Thymus (tissue), 11 donors: ENCODE measurements around the gene FBXO7. TPM values are rescaled to one million over a fixed set of nuclear protein-coding genes. Genes with fewer than 3 reads are reported as not detected.

Experiments
- DNase-seq, 9 donors: peaks; one replicate each; pipeline ENCODE4 v3.0.0-alpha.2; 2013; ENCODE audit warnings: low spot score in 9 of 9, low read depth in 6 of 9, missing footprints in 1 of 9
- H3K27ac ChIP-seq, 2 donors: one replicate each; pipeline ENCODE4 v1.5.1; 2013; ENCODE audit warnings: control low read depth in 1 of 2, low read depth in 1 of 2, low read length in 1 of 2, mild to moderate bottlenecking in 1 of 2, moderate library complexity in 1 of 2
- H3K27me3 ChIP-seq, 2 donors: one replicate each; pipeline ENCODE4 v1.5.1; 2013; ENCODE audit warnings: low read length in 1 of 2; ENCODE audit not compliant: control insufficient read depth in 2 of 2, insufficient read depth in 1 of 2
- H3K36me3 ChIP-seq, 2 donors: one replicate each; pipeline ENCODE4 v1.5.1; 2013; ENCODE audit warnings: low read length in 1 of 2, mild to moderate bottlenecking in 1 of 2, moderate library complexity in 1 of 2; ENCODE audit not compliant: control insufficient read depth in 2 of 2, insufficient read depth in 2 of 2
- H3K4me1 ChIP-seq, 2 donors: one replicate each; pipeline ENCODE4 v1.5.1; 2013; ENCODE audit warnings: low read length in 2 of 2; ENCODE audit not compliant: control insufficient read depth in 2 of 2, insufficient read depth in 2 of 2
- H3K4me3 ChIP-seq, 2 donors: one replicate each; pipeline ENCODE4 v1.5.1; 2013; ENCODE audit warnings: low read length in 2 of 2, control low read depth in 1 of 2, mild to moderate bottlenecking in 1 of 2
- H3K9me3 ChIP-seq, 2 donors: one replicate each; pipeline ENCODE4 v1.5.1; 2013; ENCODE audit warnings: low read length in 1 of 2, mild to moderate bottlenecking in 1 of 2; ENCODE audit not compliant: control insufficient read depth in 2 of 2, insufficient read depth in 1 of 2
- WGBS: extraction: QIAGEN DNeasy Blood & Tissue Kit; methylation state at CpG from one replicate; pipeline ENCODE4 v1.1.7; 2013; 5-methylcytosine and 5-hydroxymethylcytosine counted together
- polyA plus RNA-seq: library from polyadenylated mRNA; stranded (reverse); fragments of 200-250 nt; gene quantifications from one replicate; pipeline ENCODE4 v1.2.3, GENCODE V29; 2013
- total RNA-seq: library from RNA; stranded (reverse); fragments of 120-200 nt; gene quantifications from one replicate; pipeline ENCODE4 v1.2.4, GENCODE V29; 2013
- donor health status: healthy.

The FBXO7 gene
- total and polyA plus RNA-seq, 2 donors = 100 to 101 TPM

DNA sequence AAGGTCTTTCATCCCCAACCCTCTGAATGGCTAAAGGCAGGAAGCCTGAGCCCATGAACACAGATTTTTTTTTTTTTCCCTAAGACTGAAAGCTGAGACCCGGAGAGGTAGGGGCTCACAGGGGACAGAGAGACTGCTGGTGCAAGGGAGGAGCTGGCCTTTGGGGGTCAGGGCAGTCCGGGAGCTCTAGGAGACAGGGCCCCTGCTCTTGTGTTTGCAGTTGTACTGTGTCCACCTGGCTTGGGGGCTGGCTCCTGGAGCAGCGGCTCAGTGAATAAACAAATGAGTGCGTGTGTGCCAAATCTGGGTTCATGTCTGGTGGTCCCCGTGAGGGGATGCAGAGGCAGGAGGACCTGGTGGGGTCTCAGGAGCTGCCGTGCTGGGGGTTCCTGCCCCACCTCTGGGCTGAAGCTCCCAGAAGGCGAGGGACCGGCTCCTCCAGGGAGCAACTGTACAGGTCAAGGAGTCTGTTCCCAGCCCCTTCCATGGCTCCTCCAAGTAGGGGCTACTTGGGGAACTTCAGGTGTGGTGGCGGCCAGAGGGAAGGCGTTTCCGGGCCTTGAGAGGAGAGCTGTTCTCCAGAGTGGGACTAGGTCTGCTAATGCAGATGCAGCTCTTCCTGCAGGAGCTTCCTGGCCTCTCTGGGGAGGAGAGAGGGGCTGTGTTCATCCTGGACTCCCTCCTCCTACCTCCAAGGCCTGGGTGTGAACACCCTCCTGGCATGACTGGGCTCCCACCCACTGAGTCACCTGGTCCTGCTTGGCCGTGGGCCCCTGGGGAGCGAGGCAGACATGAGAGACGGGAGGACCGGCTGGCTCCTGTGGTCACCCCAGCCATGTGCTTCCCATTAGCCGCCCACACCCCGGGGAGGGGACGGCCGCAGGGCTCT is 57.6 kb downstream of the FBXO7 start:
- WGBS = 92% methylated on average over 19 of the region's 19 CpGs
- no peaks in the 10 kb centered on the region for H3K27me3 ChIP-seq
- DNase-seq = no peak
- H3K27ac ChIP-seq = peak overlapping the region in 1 of 2 donors; percentile 1
- peaks cover 0 to 2% of the 10 kb centered on the region in 2 donors for H3K4me1 ChIP-seq
- no peak overlapping the region for H3K4me3 ChIP-seq
- H3K9me3 ChIP-seq = peaks cover 0 to 4% of the 10 kb centered on the region in 2 donors
- no peaks in the 10 kb centered on the region for H3K36me3 ChIP-seq

DNA sequence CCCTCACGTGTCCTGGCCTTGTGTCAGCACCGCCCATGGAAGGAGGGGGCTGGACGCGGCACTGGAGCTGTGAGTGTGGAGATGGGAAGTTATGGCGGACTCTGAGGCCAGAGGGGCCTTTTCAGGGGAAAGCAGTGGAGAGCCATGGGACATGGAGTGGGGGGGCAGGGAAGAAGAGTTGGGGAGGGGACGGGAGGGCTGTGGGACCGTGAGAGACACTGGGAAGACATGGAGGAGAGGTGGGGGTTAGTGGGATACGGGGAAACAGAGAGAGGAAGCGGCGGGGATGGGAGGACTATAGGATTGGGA is 58.2 kb downstream of the FBXO7 start:
- peaks cover 0 to 2% of the 10 kb centered on the region in 2 donors for H3K4me1 ChIP-seq
- H3K27ac ChIP-seq = no peak overlapping the region
- peaks cover 0 to 4% of the 10 kb centered on the region in 2 donors for H3K9me3 ChIP-seq
- 91% methylated on average over 10 of the region's 10 CpGs for WGBS
- no peak for DNase-seq
- no peaks in the 10 kb centered on the region for H3K36me3 ChIP-seq
- no peaks in the 10 kb centered on the region for H3K27me3 ChIP-seq
- H3K4me3 ChIP-seq = no peak overlapping the region

DNA sequence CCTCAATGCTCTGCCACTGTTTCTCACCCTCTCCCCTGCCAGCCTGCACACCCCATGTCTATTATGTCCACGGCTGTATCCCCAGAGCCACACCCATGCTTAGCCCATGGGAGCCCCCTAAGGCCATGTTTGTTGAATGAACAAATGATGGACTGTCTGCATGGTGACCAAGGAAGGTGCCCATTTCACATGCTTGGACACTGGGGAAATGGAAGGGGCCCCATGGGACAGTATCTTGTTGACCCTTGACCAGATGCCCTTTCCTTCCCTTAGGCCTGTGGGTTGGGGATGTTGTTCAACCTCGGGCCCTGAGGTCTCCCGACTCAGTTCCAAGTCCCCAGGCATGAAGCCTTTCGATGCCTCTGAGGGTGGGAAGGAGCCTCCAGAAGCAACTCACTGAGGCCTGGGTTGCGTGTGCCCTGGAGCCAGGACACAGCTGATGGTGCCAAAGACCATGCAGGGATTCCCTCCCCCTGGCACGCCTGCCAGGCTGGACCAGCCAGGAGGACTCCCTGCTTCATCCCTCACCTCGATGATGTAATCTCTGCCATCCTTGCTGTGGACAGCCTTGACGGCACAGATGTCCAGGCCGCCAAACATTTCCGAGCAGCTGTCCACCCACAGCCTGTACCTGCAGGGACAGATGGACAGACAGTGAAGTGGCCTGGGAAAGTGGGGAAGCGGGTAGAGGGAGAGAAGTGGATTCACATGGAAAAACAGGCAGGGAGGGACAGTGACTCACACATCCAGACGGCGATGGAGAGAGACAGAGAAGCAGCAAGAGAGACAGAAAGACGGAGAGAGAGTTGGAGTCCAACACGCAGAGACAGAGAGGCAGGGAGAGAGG is 58.9 kb downstream of the FBXO7 start:
- 96% methylated on average over 15 of the region's 15 CpGs for WGBS
- Histone ChIP-seq H3K27ac (no peak overlapping the region), H3K4me3 (no peak overlapping the region), H3K36me3 (no peaks in the 10 kb centered on the region), H3K9me3 (peaks cover 0 to 4% of the 10 kb centered on the region in 2 donors), H3K27me3 (no peaks in the 10 kb centered on the region), H3K4me1 (peaks cover 0 to 2% of the 10 kb centered on the region in 2 donors)
- no peak for DNase-seq

DNA sequence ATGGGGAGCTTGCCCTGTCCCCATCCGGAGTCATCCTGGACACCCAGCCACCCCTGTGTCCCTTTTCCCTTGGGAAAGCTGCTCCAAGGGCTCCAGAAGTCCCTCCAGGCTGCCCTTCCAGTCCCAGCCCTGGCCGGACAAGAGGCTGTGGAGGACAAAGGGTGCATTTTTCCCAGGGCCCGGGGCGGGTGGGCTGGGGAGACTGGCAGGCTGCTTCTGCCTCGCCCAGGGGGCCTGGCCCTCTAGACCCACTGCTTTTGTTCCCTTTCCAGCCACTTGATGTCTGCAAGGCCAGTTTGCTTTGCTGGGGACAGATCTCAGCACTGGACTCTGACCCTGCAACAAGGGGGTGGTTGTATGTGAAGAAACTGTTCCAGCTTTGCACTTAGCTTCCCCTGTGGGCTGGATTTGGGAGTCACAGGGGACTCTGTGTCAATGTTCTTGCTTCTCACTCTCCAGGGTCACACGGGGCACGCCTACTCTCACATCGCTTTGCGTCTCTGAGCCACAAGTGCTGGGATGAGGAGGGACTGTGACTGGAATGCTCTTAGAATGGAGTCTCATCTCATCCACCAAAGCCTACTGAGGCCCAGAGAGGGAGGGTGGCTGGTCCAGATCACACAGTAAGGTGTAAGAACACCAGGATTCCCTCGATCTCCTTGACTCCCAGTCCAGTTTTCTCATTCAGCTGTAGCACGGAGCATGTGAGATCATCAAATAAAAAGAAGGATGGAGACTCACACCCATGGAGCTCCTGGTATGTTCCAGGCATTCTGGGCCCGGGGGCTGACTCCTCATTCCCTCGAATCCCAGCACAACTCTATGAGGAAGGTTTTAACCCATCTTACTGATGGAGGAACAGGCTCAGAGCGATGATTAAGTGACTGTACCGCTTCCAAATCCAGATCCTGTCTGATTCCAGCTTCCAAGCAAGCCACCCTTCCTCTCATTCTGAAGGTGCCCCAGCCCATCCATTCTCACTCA is 59.9 kb downstream of the FBXO7 start:
- whole genome bisulfite sequencing = 93% methylated on average over 15 of the region's 15 CpGs
- no peaks in the 10 kb centered on the region for H3K36me3 ChIP-seq
- H3K4me3 ChIP-seq = no peak overlapping the region
- no peak for DNase-seq
- peaks cover 0 to 4% of the 10 kb centered on the region in 2 donors for H3K9me3 ChIP-seq
- peaks cover 0 to 1% of the 10 kb centered on the region in 2 donors for H3K4me1 ChIP-seq
- no peaks in the 10 kb centered on the region for H3K27me3 ChIP-seq
- H3K27ac ChIP-seq = no peak overlapping the region

DNA sequence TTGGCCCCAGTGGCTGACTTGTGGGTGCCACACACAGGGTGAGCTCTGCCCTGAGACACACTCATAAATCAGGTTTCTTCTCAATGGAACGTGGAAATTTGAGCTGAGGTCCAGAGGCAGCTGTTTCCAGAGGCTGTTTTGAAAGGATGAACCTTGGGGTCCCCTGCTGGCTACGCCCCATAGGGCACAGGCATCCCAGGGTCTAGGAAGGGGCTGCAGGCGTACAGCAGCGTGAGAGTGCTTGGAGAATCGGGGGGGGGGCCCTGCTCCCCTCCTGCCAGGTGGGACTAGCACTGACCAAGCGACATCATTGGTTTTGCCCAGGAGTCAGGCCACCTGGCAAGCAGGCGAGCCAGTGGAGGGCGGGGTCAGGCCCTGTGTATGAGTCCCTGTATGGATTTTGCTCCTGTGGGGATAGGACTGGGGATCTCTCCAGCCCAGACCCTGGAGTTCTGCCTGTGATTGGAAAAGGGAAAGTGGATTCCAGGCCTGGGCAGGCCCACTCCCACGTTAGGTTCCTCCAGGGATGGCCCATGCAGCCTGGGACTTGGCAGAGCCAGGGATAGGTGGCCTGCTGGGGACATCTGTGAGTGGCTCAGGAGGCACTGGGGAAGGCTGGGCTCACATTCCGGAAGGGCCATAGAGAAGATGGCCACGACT is 61.0 kb downstream of the FBXO7 start:
- no peaks in the 10 kb centered on the region for H3K36me3 ChIP-seq
- H3K4me3 ChIP-seq = no peak overlapping the region
- H3K9me3 ChIP-seq = peaks cover 0 to 4% of the 10 kb centered on the region in 2 donors
- no peak overlapping the region for H3K27ac ChIP-seq
- 90% methylated on average over 11 of the region's 11 CpGs for WGBS
- no peak for DNase-seq
- no peaks in the 10 kb centered on the region for H3K27me3 ChIP-seq
- H3K4me1 ChIP-seq = peaks cover 0 to 9% of the 10 kb centered on the region in 2 donors

DNA sequence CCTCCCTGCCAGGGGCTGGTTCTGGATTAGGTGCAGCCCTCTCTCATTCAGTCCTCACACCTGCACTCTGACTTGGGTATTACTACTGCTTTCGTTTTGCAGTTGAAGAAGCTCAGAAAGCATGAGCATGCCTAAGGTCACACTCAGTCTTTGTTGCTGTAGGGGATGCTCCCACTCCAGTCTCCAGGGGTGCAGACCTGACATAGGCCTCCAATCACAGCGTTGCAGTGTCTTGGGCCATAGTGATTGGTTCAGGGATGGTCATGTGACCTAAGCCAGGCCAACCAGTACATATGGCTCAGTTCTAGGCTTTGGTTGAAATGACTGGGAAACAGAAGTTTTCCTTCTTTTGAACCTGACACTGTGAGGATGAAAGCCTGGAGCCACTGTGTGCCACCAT is 61.7 kb downstream of the FBXO7 start:
- DNase-seq = no peak
- peaks cover 0 to 9% of the 10 kb centered on the region in 2 donors for H3K4me1 ChIP-seq
- no peaks in the 10 kb centered on the region for H3K36me3 ChIP-seq
- H3K9me3 ChIP-seq = peaks cover 0 to 4% of the 10 kb centered on the region in 2 donors
- no peak overlapping the region for H3K27ac ChIP-seq
- 94% methylated on average over 2 of the region's 2 CpGs for WGBS
- H3K4me3 ChIP-seq = no peak overlapping the region
- H3K27me3 ChIP-seq = no peaks in the 10 kb centered on the region

DNA sequence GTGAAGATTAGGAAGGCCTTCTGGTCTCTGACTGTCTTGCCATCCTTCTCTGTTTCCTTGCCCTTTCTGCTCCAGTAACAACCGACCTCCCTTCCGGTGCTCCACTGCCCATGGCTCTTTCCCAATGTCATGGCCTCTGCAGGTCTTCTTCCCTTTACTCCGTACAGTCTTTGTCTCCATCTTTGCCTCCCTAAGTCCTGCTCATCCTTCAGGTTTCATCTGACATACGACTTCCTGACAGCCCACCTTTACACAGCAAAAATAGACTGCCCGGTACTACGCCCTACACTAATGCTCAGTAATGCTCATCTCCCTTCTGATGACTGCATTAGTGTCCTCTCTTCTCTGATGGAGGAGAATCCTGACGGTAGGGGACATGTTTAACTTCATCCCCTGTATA is 63.9 kb downstream of the FBXO7 start:
- DNase-seq = no peak
- H3K36me3 ChIP-seq = no peaks in the 10 kb centered on the region
- no peaks in the 10 kb centered on the region for H3K27me3 ChIP-seq
- H3K4me1 ChIP-seq = peaks cover 0 to 9% of the 10 kb centered on the region in 2 donors
- no peak overlapping the region for H3K4me3 ChIP-seq
- no peaks in the 10 kb centered on the region for H3K9me3 ChIP-seq
- no peak overlapping the region for H3K27ac ChIP-seq
- WGBS = 97% methylated on average over 7 of the region's 7 CpGs

DNA sequence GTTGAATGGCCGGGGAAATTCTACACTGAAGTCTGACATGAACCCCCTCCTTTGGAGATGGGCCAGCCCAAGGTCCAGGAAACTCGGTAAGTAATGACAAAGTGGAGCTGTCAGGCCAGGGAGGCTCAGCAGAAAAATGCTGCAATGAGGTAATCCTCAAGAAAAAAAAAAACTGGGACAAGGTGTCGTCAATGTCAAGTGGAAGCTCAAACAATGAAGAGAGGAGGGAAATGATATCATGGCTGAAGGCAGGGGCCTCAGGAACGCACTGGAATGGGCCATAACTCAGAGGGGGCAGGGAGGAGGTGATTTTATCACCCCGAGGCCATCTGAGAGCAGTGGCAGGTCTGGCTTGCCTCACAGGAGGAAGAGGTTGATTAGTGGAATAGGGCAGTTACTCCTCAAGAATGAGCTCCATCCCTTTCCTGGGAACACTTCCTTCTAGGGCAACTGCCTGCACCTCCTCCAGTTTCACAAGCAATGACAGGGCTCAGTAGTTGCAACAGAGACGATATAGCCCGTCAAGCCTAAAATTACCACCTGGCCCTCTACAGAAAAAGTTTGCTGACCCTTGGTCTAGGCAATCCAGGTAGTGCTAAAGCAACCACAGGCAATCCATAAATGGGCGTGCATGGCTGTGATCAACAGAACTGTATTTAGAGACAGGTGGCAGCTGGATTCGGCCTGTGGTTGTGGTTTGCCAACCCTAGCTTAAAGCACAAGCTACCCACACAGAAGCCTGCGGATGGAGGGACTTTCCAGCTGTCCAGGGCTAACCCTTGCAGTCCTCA is 65.2 kb downstream of the FBXO7 start:
- peaks cover 0 to 9% of the 10 kb centered on the region in 2 donors for H3K4me1 ChIP-seq
- H3K36me3 ChIP-seq = no peaks in the 10 kb centered on the region
- H3K27me3 ChIP-seq = no peaks in the 10 kb centered on the region
- peak in 2 of 9 donors; percentile 16 to 42 for DNase-seq
- WGBS = 36% methylated on average over 10 of the region's 10 CpGs
- no peaks in the 10 kb centered on the region for H3K9me3 ChIP-seq
- no peak overlapping the region for H3K27ac ChIP-seq
- H3K4me3 ChIP-seq = no peak overlapping the region
